Breast epithelium (tissue), 3 donors: ENCODE results near the gene CTNNA3.

Experiments
- CTCF ChIP-seq, 3 donors: fragments of 450-650 bp; IDR thresholded peaks; one replicate each; pipeline ENCODE4 v1.5.1; 2016 to 2017; ENCODE audit warnings: antibody characterized with exemption in 3 of 3, mild to moderate bottlenecking in 3 of 3, moderate library complexity in 3 of 3
- POLR2A ChIP-seq: fragments of 450-650 bp; IDR thresholded peaks from one replicate; pipeline ENCODE4 v1.6.1; 2016; ENCODE audit warnings: antibody characterized with exemption, mild to moderate bottlenecking, moderate library complexity

GRCh38 chr10:66832781-66833422 lies 863.1 kb downstream of the CTNNA3 start:
- TF ChIP-seq CTCF (IDR thresholded peaks at IDR 0.05) (no peak), POLR2A (no peak)
